HEK293T (cell line): ENCODE measurements around the gene PAK6.

Source experiments
- CTCF ChIA-PET: fragments of 350-600 bp; formaldehyde crosslinking; extraction: SDS; loops from one replicate; lab custom pipeline; 2021; ENCODE audit warnings: antibody characterized with exemption, inconsistent platforms; lab: Yijun Ruan, JAX
- POLR2A ChIA-PET: fragments of 350-600 bp; formaldehyde crosslinking; extraction: SDS; loops from one replicate; lab custom pipeline; 2020; ENCODE audit warnings: antibody characterized with exemption, inconsistent platforms; lab: Yijun Ruan, JAX
- DNase-seq: peaks from one replicate; pipeline ENCODE4 v3.0.0; 2012; ENCODE audit warnings: mixed read lengths; ENCODE audit errors: extremely low spot score
- ARNT ChIP-seq: fragments of 450-650 bp; IDR thresholded peaks from 2 replicates; pipeline ENCODE4 v1.6.1; 2017; ENCODE audit warnings: mild to moderate bottlenecking
- BHLHE40 ChIP-seq: fragments of 450-650 bp; IDR thresholded peaks from 2 replicates; pipeline ENCODE4 v1.6.1; 2016; ENCODE audit warnings: mild to moderate bottlenecking, moderate library complexity, borderline replicate concordance
- CTBP1 ChIP-seq: fragments of 450-650 bp; IDR thresholded peaks from 2 replicates; pipeline ENCODE4 v1.6.1; 2016; ENCODE audit warnings: borderline replicate concordance
- ELF4 ChIP-seq: fragments of 450-650 bp; IDR thresholded peaks from 2 replicates; pipeline ENCODE4 v1.6.1; 2017; ENCODE audit warnings: antibody characterized with exemption
- FOXA1 ChIP-seq: fragments of 450-650 bp; IDR thresholded peaks from 2 replicates; pipeline ENCODE4 v1.6.1; 2016; ENCODE audit warnings: mild to moderate bottlenecking
- FOXK2 ChIP-seq: fragments of 450-650 bp; IDR thresholded peaks from 2 replicates; pipeline ENCODE4 v1.6.1; 2016; ENCODE audit warnings: mild to moderate bottlenecking
- FOXM1 ChIP-seq: fragments of 450-650 bp; IDR thresholded peaks from 2 replicates; pipeline ENCODE4 v1.6.1; 2017; ENCODE audit warnings: mild to moderate bottlenecking, borderline replicate concordance
- HDGF ChIP-seq: fragments of 450-650 bp; IDR thresholded peaks from 2 replicates; pipeline ENCODE4 v1.6.1; 2017; ENCODE audit warnings: antibody characterized with exemption, borderline replicate concordance
- L3MBTL2 ChIP-seq: fragments of 450-650 bp; conservative IDR thresholded peaks from 2 replicates; pipeline ENCODE4 v1.6.1; 2016; ENCODE audit warnings: mild to moderate bottlenecking
- LEF1 ChIP-seq: fragments of 450-650 bp; IDR thresholded peaks from 2 replicates; pipeline ENCODE4 v1.6.1; 2017; ENCODE audit warnings: mild to moderate bottlenecking, borderline replicate concordance
- NFRKB ChIP-seq: fragments of 450-650 bp; IDR thresholded peaks from 2 replicates; pipeline ENCODE4 v1.6.1; 2016; ENCODE audit warnings: mild to moderate bottlenecking, moderate library complexity
- PKNOX1 ChIP-seq: fragments of 450-650 bp; IDR thresholded peaks from 2 replicates; pipeline ENCODE4 v1.6.1; 2016
- SP1 ChIP-seq: fragments of 450-650 bp; IDR thresholded peaks from 2 replicates; pipeline ENCODE4 v1.6.1; 2017
- SUZ12 ChIP-seq: fragments of 450-650 bp; IDR thresholded peaks from 2 replicates; pipeline ENCODE4 v1.6.1; 2016; ENCODE audit warnings: mild to moderate bottlenecking
- TARDBP ChIP-seq: fragments of 450-650 bp; IDR thresholded peaks from 2 replicates; pipeline ENCODE4 v1.6.1; 2016
- ZNF384 ChIP-seq: fragments of 450-650 bp; IDR thresholded peaks from 2 replicates; pipeline ENCODE4 v1.6.1; 2016

PAK6 gene

GRCh38 chr15:40253167-40253790 is 14.4 kb downstream of the PAK6 start:
- POLR2A ChIA-PET: no interaction called here
- DNase-seq: no peak
- TF ChIP-seq SUZ12: no peak
- no peak for TF ChIP-seq FOXA1
- TF ChIP-seq CTBP1: no peak
- no peak for TF ChIP-seq ARNT
- CTCF ChIA-PET: interaction anchor here (2.5 kb wide), 1 partner anchor 21 kb away, joined by 11 read pairs; no protein-coding TSS in a partner anchor

GRCh38 chr15:40254452-40254851 is 15.6 kb downstream of the PAK6 start:
- CTCF ChIA-PET: interaction anchor here (1.4 to 2.5 kb wide), 2 partner anchors 20 to 37 kb away, joined by 4 to 11 read pairs; no protein-coding TSS in a partner anchor
- DNase-seq: no peak
- POLR2A ChIA-PET: interaction anchor here (1.2 to 1.3 kb wide), 2 partner anchors 16 to 207 kb away, joined by 3 to 6 read pairs; partner anchors contain the start of gene PAK6
- TF ChIP-seq PKNOX1 (no peak), NFRKB (no peak), ZNF384 (no peak), BHLHE40 (no peak), FOXM1 (no peak), SUZ12 (no peak), HDGF (no peak), FOXA1 (no peak), ARNT (no peak), LEF1 (no peak), CTBP1 (no peak), FOXK2 (no peak), L3MBTL2 (no peak)

GRCh38 chr15:40255033-40255432 is 16.2 kb downstream of the PAK6 start:
- no peak for DNase-seq
- TF ChIP-seq SP1 (no peak), FOXK2 (no peak), CTBP1 (no peak), FOXM1 (no peak), NFRKB (no peak), ZNF384 (no peak), L3MBTL2 (no peak), BHLHE40 (no peak), ELF4 (no peak), TARDBP (no peak), PKNOX1 (no peak), FOXA1 (no peak), ARNT (no peak), SUZ12 (no peak), LEF1 (no peak), HDGF (no peak)
- ChIA-PET CTCF (interaction anchor here (1.4 to 2.5 kb wide), 2 partner anchors 20 to 38 kb away, joined by 4 to 11 read pairs; no protein-coding TSS in a partner anchor), POLR2A (interaction anchor here (1.2 to 1.3 kb wide), 2 partner anchors 16 to 207 kb away, joined by 3 to 6 read pairs; partner anchors contain the start of gene PAK6)

GRCh38 chr15:40256638-40257235 is 17.9 kb downstream of the PAK6 start:
- no peak for DNase-seq
- POLR2A ChIA-PET: no interaction called here
- TF ChIP-seq FOXM1: no peak
- CTCF ChIA-PET: no interaction called here

- POLR2A ChIA-PET: no interaction called here
- no peak for DNase-seq
- TF ChIP-seq CTBP1: no peak
- no peak for TF ChIP-seq PKNOX1
- TF ChIP-seq HDGF: no peak
- no peak for TF ChIP-seq ZNF384
- no peak for TF ChIP-seq FOXK2
- TF ChIP-seq LEF1: no peak
- no peak for TF ChIP-seq SUZ12
- no peak for TF ChIP-seq NFRKB
- TF ChIP-seq L3MBTL2: no peak
- TF ChIP-seq FOXA1: no peak
- no peak for TF ChIP-seq ARNT
- TF ChIP-seq ELF4: no peak
- CTCF ChIA-PET: interaction anchor here (0.6 to 1.0 kb wide), 2 partner anchors 17 to 599 kb away, joined by 4 to 6 read pairs; no protein-coding TSS in a partner anchor
These were observed 19.0 kb downstream of the PAK6 start for GRCh38 chr15:40257656-40258450.

- no peak for DNase-seq
These were observed 19.7 kb downstream of the PAK6 start for GRCh38 chr15:40258544-40258943.

More at GRCh38 chr15:40258544-40258943, 19.7 kb downstream of the PAK6 start:
- no peak for TF ChIP-seq CTBP1
- no peak for TF ChIP-seq SP1
- no peak for TF ChIP-seq BHLHE40
- TF ChIP-seq ZNF384: no peak
- TF ChIP-seq NFRKB: no peak
- no peak for TF ChIP-seq FOXK2
- TF ChIP-seq HDGF: no peak
- TF ChIP-seq PKNOX1: no peak
- ChIA-PET CTCF (interaction anchor here (0.6 to 1.0 kb wide), 2 partner anchors 16 to 598 kb away, joined by 4 to 6 read pairs; no protein-coding TSS in a partner anchor), POLR2A (no interaction called here)
